HG03439 (cell line): ENCODE measurements around the gene MOB3A.
"Not testable (repeated sequence)": the region's sequence is repeated elsewhere in the genome, so short reads cannot be mapped to it uniquely, and the experiment has no call there.

Experiments used
- ATAC-seq: cut with Tn5 transposase; IDR thresholded peaks from one replicate; pipeline ENCODE4 v1.9.1; 2021; ENCODE audit warnings: mild to moderate bottlenecking, moderate library complexity; ENCODE audit not compliant: unreplicated experiment

MOB3A gene

GRCh38 chr19:2035590-2035991 is 60.5 kb downstream of the MOB3A start:
- no peak for ATAC-seq

GRCh38 chr19:2034729-2035589 is 61.2 kb downstream of the MOB3A start:
- ATAC-seq: no peak

DNA sequence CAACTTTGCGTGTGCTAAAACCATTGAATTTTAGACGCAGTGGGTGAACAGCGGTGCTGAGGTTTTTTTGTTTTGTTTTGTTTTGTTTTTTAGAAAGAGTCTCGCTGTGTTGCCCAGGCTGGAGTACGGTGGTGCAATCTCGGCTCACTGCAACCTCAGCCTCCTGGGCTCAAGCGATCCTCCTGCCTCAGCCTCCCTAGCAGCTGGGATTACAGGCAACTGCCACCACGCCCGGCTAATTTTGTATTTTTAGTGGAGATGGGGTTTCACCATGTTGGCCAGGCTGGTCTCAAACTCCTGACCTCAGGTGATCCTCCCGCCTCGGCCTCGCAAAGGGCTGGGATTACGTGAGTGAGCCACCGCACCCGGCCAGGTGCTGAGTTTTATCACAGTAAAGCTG is 61.9 kb downstream of the MOB3A start:
- ATAC-seq: not testable (repeated sequence)

DNA sequence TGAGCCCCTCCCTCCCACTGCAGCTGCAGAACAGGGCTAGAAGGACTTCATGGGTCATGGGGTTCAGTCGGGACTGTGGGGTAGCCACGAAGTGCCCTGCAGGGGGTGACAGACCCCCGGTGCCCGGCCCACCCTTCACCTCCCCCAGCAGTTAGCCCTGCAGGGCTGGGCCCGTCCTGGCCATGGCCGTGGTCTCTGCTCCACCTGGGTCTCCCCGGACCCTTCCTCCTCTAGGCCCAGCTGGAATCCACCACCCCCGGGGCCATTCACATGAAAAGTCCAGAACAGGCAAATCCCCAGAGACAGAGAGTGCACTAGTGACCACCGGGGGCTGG is 62.3 kb downstream of the MOB3A start:
- no peak for ATAC-seq

DNA sequence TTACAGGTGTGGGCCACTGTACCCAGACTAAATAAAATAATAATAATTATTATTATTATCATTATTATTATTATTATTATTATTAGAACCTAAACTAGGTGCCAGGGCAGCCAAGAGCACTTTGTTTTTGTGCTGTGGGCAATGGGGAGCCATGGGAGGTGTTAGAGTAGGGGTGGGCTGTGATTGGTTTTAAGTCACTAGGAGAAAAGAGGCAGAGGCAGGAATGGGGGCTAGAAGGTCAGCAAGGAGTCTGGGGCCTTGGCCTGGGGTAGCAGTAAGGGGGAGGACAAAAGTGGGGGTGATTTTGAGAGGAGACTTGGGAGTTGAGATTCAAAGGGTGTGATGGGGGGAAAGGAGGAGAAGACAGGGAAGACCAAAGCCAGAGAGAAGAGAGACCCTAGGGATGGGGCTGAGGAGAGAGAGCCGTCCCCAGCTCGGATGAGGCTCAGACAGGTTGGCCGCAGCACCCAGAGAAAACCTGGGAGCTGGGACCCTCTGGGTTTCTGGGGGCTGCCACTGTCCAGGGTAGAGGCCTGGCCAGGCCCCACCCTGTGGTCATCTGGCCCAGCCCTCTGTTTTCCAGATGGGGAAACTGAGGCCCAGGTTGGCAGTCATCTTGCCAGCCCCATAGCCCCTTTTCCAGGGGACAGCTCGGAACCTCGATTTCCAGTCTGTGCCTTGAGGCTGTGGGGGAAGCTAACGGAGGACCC is 62.9 kb downstream of the MOB3A start:
- no peak for ATAC-seq

DNA sequence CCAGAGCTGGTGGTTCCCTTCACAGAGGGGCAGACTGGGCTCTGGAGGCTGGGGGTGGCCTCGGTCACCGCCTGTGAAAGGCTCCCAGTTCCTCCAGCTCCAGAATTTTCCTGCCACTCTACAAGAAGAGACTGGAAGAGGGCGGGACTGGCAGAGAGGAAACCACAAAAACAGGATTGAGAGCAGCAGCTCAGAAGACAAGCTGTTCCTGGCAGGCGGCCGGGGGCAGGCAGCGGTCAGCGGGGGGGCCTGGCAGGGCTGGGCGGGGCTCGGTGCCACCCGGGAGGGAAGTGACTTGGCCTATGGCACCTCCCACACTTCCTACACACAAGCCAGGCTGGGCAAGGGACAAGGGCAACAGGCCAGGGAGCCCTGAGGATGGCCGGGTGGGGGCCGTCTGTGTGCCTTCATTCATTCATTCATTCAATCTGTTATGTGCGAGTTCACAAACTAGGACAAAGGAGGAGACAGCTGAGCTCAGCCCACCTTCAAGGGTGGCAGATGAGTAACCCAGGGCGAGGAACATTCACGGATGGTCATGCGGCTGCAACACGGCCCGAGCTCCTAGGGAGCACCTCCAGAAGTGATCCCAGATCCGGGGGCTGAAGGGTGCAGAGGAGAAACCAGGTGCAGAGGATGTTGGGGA is 63.7 kb downstream of the MOB3A start:
- ATAC-seq: no peak

- ATAC-seq: no peak
Measured at GRCh38 chr19:2027361-2027760, 68.8 kb downstream of the MOB3A start.

- no peak for ATAC-seq
Measured at GRCh38 chr19:2026770-2027169, 69.4 kb downstream of the MOB3A start.

DNA sequence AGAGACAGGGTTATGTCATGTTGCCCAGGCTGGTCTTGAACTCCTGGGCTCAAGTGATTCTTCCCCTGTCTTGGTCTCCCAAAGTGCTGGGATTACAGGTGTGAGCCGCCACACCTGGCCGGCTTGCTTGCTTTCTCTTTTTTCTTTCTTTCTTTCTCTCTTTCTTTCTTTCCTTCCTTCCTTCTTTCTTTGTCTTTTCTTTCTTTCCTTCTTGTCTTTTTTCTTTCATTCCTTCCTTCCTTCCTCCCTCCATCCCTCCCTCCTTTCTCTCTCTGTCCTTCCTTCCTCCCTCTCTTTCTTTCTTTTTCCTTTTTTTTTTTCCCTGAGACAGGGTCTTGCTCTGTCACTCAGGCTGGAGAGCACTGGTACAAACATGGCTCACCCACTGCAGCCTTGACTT is 73.8 kb downstream of the MOB3A start:
- ATAC-seq: no peak

DNA sequence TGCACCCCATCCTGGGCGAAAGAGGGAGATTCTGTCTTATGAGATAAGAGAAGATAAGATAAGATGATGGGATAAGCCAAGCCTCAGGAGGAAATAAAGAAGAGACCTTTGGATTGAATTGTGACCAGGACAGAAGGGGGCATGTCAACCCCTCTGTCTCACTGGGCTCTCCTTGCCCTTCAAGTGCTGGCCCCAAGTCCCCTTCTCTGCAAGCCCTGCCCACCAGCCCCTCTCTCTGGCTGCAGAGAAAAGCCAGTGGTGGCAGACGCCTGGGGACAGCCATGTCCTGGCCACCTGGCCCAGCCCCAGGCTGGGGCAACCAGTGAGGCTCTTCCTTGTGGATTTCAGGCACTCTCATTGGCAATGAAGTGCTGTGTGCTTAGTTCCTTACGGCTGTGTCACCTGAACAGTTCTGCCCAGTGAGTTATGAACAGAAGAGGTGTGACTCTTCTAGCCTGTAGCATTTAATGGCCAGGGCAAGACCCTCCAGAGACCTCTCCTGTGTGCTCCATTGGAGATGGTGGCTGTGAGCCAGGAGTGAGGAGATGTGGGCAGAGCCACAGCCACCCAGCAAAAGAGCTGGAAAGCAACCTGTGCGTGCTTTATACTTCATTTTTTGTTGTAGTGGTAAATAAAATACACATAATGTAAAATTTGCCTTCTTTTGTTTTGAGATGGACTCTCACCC is 74.5 kb downstream of the MOB3A start:
- ATAC-seq: no peak
